HG03354 (cell line): Measurements from ENCODE around the gene ADAP1.

ENCODE experiments used
- ATAC-seq: cut with Tn5 transposase; IDR thresholded peaks from one replicate; pipeline ENCODE4 v1.9.1; 2021; ENCODE audit warnings: mild to moderate bottlenecking; ENCODE audit not compliant: unreplicated experiment, poor library complexity, severe bottlenecking

Gene ADAP1

DNA sequence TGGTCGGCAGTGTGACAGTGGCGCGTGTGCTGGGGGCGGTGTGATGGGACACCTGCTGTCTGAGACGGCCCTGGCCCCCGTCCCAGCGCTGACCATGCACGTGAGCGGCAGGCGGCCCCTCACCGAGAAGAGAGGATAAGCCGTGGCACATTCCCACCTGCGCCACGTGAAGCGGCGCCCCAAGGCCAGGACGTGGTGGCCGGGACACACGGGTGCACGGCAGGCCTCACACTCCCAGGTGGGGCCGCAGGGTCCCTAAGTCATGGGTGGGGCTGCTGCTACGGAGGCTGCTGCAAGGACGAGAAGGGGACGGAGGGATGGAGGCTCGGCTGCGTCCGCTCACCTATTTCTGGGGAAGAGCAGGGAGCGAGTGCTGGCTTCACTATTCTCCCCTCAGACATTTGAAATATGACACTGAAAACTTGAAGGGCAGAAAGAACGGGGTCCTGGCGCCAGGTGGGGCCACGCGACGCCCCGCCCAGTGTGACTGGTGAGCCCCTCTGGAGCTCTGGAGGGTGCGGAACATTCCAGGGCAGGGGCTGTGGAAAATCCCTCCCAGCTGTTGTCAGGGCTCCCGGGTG lies 36.0 kb upstream of the ADAP1 start:
- no peak for ATAC-seq

DNA sequence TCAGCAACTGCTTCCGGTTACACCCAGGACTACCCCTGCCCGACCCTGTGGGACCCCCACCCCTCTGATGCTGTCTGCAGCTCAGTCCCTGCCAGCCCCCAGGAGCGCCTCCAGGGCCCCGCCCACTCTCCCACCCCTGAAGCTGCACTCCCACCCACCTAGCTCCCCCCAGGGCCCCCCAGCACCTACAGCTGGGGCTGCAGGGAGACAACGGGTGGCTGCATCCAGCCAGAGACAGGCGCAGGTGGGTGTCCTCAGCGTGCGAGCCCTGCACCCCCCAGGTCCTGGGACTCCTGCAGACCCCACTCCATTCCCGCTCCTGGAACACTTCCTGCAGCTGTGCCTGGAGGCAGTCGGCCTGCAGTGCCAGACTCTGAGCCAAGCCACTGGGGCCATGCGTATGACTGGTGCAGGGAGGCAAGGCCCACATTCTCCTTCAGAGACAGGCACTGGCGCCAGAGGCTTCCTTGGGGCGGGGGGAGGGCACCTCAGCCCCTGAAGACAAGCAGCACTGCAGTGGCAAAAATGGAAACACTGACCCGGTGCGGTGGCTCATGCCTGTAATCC lies 34.6 kb upstream of the ADAP1 start:
- no peak for ATAC-seq

DNA sequence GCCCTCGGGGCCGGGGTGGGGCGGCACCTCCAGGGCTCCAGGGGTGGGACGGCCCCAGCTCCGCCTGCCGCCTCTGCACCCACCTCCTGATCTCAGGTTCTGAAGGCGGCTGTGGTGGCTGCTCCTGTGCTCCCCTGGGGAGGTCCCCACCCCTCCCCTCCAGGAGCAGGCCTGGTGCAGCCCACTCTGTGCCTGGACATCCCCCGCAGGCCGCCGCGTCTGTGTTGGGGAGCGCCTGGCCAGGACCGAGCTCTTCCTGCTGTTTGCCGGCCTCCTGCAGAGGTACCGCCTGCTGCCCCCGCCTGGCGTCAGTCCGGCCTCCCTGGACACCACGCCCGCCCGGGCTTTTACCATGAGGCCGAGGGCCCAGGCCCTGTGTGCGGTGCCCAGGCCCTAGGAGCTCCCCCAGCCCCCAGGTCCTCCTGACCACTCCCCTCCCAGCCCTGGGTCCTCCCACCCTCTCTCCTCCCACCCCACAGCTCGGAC lies 34.0 kb upstream of the ADAP1 start:
- no peak for ATAC-seq

DNA sequence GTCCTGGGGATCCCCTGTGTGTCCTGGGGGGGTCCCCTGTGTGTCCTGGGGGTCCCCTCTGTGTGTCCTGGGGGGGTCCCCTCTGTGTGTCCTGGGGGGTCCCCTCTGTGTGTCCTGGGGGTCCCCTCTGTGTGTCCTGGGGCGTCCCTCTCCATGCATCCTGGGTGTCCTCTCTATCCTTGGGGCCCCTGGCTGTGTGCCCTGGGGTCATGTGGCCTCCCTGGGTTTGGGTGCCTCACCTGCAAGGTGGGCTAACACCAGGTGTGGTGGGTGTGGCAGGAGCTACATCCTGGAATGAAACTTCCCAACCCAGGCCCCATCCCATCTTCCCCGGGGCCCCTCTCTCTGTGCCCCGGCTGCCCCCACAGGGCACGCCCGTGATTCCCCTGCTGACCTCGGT lies 33.4 kb upstream of the ADAP1 start:
- no peak for ATAC-seq

DNA sequence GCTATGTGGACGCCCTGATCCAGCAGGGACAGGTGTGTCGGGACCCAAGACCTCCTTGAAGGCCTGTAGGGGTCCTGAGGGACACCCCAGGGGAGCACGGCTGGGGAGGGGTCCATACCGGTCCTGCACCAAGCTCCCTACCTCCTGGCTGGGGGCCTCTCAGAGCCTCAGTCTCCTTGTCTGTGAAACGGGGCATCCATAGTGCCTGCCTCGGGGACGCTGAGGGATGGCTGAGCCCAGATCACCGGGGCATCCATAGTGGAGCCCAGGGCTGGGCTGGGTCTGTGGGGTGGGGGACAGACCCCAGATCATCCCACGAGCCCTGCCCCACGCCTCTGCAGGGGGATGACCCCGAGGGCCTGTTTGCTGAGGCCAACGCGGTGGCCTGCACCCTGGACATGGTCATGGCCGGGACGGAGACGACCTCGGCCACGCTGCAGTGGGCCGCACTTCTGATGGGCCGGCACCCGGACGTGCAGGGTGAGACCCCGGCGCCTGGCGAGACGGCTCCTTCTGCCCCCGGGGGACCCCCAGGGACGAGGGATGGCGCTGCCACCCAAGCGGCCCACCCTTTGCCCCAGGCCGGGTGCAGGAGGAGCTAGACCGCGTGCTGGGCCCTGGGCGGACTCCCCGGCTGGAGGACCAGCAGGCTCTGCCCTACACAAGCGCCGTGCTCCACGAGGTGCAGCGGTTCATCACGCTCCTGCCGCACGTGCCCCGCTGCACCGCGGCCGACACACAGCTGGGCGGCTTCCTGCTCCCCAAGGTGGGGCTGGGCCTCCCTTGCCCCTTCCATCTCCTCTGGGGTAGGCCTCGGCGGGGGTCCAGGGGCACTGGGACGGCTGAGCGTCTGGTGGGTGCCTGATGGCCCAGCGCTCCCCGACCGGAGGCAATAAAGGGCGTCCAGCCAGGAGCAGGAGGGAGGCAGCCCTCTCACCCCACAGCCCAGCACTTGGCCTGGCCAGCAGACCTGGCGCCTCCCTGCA lies 32.6 kb upstream of the ADAP1 start:
- ATAC-seq: no peak

DNA sequence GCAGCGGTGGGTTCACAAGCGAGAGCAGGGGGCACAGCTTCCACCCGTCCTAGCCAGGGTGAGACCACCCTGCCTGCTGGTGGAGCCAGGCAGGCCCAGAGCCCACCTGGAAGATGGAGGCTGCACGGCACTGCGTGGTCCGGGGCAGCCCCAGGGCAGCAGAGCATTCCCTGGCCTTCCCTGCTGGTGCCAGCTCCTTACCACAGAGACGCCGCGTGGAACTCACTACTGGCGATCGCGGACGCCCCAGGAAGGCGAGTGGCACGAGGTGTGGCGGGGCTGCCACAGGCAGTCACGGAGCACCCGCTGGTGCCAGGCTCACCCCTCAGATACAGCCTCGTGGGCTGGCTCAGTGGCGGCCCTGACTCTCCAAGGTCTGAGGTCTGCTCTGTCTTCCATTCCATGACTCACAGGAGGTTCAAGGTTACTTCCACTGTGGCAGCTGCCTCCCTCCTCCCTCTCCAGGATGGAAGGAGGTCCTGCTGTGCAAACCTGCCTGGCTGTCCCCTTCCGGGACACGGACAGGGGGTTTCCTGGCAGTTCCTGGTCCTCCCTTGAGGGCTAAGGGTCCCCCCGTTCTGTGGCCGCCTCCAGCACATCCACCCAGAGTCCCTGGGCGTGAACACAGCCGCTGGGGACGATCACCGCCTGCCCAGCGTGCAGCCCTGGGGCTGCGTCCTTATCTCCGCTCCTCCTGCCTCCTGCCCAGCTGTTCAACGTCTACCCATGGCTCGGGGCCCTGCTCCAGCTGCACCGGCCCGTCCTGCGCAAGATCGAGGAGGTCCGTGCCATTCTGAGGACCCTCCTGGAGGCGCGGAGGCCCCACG lies 31.6 kb upstream of the ADAP1 start:
- no peak for ATAC-seq

DNA sequence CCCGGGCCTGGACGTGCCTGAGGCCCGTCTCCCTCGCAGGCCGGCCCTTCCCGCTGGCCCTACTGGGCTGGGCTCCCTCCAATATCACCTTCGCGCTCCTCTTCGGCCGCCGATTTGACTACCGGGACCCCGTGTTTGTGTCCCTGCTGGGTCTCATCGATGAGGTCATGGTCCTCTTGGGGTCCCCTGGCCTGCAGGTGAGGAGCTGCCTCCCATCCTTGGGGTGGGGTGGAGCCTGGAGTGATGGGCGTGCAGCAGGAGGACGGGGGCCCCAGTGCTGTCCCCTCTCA lies 30.6 kb upstream of the ADAP1 start:
- no peak for ATAC-seq

DNA sequence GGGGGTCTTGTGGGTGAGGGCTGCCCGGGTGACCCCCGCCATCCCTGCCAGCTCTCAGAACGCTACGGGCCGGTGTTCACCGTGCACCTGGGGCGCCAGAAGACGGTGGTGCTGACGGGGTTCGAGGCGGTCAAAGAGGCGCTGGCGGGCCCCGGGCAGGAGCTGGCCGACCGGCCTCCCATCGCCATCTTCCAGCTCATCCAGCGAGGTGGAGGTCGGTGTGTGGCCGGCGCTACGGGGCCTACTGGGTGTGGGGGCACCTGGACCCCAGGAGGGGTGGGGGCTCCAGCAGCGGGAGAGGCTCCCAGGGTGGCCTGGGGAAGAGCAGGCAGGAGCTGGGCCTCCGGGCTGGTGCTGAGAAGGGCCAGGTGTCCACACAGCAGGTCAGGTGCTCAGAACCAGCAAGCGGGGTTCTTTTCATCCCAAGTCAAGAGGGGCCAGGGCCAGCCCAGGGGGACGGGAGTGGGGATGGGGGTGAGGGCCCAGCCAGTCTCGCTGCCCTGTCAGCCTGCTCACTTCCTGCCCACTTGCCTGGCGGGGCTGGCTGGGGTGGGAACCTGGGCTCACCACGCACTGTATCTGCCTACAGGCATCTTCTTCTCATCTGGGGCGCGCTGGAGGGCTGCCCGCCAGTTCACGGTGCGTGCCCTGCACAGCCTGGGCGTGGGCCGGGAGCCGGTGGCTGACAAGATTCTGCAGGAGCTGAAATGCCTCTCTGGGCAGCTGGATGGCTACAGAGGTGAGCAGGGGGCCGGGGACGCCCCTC lies 30.1 kb upstream of the ADAP1 start:
- ATAC-seq: no peak

DNA sequence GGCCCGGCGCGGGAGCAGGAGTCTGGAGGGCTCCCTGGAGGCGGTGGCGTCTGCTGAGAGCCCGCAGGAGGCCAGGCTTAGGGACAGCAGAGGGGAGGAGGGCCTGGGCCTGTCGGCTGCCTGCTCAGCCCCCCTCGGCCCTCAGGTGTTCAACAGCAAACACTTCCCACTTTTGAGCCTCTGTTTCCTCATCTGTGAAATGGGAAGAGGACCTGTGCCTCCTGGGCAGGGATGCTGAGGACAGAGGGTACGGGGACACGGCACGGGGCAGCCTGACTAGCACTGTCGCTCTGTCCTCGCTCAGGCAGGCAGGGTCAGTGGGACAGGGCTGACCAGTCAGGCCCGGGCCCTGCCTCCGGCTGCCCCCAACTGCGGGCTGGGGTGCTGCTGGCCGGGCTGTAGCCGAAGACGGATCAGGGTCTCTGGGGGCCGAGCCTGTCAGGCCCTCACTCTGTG lies 29.2 kb upstream of the ADAP1 start:
- ATAC-seq: no peak

DNA sequence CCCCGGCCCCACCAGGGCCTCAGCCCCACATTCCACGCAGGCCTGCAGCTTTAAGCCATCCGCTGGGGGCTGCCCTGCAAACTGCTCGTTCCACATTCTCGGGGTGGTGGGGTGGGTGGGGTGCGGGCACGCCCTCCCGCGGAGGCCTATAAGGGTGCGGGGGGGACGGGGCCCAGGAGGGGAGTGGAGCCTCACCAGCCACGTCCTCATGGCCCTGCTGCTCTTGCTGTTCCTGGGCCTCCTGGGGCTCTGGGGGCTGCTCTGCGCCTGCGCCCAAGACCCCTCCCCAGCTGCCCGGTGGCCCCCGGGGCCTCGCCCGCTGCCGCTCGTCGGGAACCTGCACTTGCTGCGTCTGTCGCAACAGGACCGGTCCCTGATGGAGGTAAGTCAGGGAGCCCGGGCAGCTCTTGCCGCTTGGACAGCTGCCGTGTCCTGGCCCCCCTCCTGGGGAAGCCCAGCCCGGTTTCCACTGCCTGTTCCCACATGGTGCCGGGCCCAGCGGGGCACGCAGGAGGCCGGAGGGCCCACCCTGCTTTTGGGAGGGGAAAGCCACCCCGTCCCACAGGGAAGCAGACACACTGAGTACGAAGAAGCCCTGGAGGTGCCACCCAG lies 28.6 kb upstream of the ADAP1 start, which contains the start of gene CYP2W1:
Gene CYP2W1 (plus strand): TSS at position 178 of the 612 bp plus-strand sequence. CDS start 31 bp downstream, at position 209.
- ATAC-seq: no peak

DNA sequence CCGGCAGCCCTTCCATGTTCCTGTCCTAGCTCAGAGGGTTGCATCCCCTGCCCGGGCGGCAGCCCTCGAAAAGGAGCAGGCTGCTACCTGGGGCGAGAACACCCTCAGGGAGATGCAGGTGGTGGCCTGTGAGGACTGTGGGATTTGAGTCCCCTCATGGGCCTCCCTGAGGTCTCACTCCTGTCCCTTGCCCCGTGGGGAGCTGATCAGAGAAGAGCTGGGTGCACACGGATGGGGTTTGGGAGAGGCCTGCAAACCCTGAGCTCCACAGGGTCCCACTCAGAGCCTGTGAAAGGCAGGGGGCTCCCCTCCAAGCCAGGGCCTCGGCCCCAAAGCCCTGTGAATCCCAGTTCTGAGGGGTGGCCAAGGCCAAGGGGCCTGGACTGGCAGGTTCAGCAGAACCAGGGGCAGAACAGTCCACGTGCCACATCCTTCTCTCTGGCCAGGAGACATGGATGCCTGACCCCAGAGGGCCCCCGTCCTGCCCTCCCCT lies 28.1 kb upstream of the ADAP1 start:
- no peak for ATAC-seq

DNA sequence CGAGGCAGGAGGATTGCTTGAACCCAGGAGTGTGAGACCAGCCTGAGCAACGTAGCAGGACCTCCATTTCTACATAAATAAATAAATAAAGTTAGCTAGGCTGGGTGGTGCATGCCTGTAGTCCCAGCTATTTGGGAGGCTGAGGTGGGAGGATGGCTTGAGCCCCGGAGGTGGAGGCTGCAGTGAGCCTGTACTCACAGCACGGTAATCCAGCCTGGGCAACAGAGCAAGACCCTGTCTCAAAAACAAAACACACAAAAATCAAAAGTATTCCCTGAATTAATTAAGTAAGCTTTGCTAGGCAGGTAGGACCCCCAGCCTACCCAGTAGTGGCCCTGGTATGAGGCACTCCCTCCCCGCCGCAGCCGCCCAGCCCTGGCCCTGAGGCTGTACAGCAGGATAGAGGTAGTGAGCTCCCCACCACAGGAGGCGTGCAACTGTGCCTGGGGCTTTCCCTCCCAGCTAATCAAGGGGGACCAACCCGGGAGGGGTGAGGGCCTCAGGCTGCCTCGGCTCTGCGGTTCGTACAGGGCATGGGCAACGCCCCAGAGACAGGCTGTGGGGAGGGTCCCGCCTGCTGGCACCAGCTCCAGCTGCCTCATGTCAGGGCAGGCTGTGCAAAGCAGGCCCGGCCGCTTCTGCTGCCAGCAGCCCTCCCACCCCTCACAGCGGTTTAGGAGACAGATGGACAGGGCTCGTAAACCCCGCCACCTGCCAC lies 27.5 kb upstream of the ADAP1 start:
- no peak for ATAC-seq

DNA sequence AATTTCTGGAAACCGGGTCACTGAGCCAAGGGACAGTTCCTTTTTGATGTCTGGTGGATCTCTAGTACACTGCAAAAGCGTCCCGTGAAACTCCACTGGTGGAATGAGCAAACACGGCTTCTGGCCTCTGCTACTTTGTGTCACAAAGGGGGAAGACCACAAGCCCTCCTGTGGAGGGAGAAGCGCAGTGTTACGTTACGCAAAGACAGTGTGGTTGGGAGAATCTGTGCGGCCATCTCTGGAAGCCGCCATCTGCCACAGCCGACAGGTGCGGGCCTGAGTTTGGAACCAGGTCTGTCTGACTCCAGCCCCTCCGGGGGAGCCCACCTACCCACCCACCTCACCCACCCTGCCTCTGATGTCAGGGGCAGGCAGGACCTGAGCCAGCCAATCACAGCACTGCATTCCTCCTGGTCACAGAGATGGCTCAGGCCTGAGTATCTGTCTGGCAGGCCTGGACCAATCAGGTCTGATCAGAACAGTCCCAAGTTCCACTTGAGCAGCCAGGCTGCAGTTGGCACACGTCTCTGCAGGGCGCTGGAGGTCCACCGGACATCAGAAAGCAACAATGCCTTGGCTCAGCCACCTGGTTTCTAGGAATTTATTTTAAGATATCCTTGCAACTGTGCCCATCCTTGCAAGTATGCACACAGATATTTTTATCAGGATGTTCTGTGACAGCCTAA lies 25.5 kb upstream of the ADAP1 start:
- ATAC-seq: no peak

DNA sequence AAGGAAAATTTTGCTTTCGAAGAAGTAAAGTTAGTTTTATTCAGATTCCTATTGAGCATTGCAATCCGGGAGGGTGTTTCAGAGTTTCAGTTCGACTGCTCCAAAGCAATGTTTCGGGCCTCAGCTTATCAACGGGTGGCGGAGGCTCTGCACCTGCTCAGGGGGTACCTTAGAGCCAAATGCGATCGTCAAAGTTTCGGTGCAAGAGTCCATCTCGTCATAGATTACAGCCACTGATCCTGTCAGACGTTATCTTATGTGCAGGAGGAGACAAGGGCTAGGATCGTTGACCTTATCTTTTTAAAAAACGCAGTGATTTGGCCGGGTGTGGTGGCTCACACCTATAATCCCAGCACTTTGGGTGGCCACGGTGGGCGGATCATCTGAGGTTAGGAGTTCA lies 24.7 kb upstream of the ADAP1 start:
- ATAC-seq: no peak

DNA sequence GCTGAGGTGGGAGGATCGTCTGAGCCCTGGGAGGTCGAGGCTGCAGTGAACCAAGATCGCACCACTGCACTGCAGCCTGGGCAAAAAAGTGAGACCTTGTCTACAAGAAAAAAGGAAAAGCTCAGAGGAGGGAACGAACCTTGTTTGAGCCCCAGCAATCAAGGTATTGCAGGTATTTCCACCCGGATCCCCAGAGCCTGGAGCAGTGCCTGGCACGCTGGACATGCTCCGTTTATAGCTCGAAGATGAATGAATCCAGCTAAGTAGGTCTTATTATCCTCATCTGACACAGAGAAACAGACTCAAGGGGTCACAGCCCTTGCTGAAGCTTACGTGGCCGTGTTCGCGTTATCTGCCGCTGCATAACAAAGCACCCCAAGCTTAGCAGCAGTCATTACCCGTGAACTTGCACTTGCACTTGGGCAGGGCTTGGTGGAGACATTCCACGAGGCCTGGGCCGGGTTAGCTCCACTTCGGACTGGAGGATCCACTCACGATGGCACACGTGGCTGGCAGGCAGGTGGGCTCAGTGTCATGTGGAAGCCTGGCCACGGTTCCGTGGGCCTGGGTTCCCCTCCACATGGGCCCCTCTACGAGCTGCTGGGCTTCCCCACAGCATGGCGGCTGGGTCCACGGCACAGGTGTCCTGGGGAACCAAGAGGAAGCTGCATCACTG lies 24.1 kb upstream of the ADAP1 start:
- no peak for ATAC-seq

DNA sequence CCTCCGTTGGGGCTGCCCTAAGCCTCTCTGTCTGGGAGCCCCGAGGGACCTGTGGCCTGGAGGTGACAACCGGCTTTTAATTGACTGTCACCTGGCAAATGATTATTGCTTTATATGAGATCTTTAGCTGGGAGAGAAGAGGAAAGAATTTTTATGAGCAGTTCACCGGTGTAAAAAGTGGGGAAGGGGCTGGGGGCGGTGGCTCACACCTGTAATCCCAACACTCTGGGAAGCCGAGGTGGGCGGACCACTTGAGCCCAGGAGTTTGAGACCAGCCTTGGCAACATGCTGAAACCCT lies 23.5 kb upstream of the ADAP1 start:
- no peak for ATAC-seq

DNA sequence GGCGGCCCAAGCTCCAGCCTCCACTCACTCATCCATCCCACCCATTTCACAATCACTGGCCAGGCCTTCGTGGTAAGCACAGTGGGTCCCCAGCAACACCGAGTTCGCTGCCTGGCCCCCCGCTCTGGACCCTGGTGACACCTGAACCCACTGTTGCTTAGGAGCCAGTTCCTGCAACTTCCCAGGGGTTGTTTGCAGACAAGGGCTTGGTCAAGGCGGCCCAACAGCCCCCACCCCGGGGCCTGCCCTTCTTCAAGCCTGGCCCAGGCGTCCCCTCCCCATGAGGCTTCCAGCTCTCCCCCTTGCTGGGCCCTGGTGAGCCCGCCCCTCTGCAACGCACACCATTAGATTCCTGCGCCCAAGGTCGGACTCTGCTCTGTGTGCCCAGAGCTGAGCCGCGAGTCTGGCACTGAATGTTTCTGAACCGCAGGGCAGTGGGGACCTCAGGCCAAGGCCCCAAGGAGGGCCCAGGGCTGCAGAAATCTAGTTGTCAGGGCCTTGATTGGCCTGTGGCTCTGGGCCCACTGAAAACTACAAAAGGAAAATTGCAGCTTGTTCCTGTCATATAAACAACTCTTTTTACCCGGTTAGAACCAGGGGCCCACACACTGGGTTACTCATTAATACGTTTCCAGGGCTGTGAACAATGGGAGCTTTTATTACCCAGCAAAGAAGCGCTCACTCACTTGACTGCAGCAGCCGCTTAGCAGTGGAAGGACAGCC lies 23.0 kb upstream of the ADAP1 start:
- peak; percentile 38 for ATAC-seq
